ENCODE data around the gene MGST2.

DNA sequence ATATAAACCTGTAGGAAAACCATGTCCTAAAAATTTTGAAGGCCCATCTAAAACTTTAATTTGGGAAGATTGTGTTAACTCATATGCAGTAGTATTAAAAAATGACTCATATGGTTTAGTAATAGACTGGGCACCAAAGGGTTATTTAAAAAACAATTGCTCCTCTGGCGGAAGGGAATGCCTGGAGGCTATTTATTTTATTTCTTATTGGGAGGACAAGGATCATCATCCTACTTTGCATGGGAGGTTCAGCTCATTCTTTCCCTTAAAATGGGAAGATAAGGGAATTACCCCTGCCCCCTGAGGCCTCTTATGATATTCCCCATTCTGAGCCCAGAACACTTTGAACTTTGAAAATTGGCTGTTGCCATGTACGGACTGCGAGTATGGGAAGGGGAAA is 29.7 kb upstream of the MGST2 start:
- TF ChIP-seq, protein P1, sequence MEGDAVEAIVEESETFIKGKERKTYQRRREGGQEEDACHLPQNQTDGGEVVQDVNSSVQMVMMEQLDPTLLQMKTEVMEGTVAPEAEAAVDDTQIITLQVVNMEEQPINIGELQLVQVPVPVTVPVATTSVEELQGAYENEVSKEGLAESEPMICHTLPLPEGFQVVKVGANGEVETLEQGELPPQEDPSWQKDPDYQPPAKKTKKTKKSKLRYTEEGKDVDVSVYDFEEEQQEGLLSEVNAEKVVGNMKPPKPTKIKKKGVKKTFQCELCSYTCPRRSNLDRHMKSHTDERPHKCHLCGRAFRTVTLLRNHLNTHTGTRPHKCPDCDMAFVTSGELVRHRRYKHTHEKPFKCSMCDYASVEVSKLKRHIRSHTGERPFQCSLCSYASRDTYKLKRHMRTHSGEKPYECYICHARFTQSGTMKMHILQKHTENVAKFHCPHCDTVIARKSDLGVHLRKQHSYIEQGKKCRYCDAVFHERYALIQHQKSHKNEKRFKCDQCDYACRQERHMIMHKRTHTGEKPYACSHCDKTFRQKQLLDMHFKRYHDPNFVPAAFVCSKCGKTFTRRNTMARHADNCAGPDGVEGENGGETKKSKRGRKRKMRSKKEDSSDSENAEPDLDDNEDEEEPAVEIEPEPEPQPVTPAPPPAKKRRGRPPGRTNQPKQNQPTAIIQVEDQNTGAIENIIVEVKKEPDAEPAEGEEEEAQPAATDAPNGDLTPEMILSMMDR (IDR thresholded peaks at IDR 0.05; ENCODE audit: low read depth, low read length, poor library complexity, severe bottlenecking): no peak
- TF ChIP-seq EZH2phosphoT487 (IDR thresholded peaks at IDR 0.05; ENCODE audit: borderline replicate concordance, low read length): no peak

All from DOHH2 (cell line).